ENCODE measurements around the gene CMPK1. TPM values are rescaled to one million over a fixed set of nuclear protein-coding genes. Genes with fewer than 3 reads are reported as not detected.

Gene CMPK1
- total and polyA plus RNA-seq, 2 of the 8 experiments (the other 6 are each of a cell fraction or from before 2014, with no cell fraction given): 6.0 to 36.9 TPM

DNA sequence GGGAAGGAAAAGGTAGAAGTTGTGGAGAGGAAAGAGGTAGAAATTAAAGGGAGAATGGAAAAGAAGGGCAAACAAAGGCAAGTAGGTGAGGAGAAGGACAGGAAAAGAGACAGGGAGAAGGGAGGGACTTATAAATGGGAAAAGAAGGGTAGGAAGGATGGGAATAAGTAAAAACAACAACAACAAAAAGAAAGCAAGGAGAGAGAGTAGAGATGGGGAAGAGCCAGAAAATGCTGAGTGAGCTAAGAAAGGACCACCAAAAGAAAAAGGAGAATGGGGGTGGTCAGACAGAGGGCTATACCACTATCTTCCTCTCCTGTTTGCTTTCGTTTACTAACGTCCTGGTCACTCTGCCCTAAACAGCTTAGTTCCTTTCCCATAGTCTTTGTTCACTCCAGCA, 1.7 kb upstream of the CMPK1 start (continued):
- TF ChIP-seq, protein P1, sequence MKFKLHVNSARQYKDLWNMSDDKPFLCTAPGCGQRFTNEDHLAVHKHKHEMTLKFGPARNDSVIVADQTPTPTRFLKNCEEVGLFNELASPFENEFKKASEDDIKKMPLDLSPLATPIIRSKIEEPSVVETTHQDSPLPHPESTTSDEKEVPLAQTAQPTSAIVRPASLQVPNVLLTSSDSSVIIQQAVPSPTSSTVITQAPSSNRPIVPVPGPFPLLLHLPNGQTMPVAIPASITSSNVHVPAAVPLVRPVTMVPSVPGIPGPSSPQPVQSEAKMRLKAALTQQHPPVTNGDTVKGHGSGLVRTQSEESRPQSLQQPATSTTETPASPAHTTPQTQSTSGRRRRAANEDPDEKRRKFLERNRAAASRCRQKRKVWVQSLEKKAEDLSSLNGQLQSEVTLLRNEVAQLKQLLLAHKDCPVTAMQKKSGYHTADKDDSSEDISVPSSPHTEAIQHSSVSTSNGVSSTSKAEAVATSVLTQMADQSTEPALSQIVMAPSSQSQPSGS (IDR thresholded peaks at IDR 0.05; ENCODE audit: low read length): no peak
- TF ChIP-seq JUN (IDR thresholded peaks at IDR 0.05; ENCODE audit: low read depth, low read length): no peak
